Posterior cingulate gyrus (tissue), 11 donors: Measurements from ENCODE around the gene BCAS1.
"Not testable (repeated sequence)": the region's sequence is repeated elsewhere in the genome, so short reads cannot be mapped to it uniquely, and the experiment has no call there.

Experiments used
- DNase-seq, 10 donors: peaks; one replicate each; pipeline versions ENCODE4 v3.0.0 to v3.0.0-alpha.2; 2020 to 2021; ENCODE audit warnings: mixed read lengths in 3 of 10
- intact Hi-C: fragments of 100-400 bp; cut with DNase I; formaldehyde crosslinking; loops from one replicate; pipeline ENCODE4 v1.15.1; 2023

Gene BCAS1

GRCh38 chr20:54025251-54025771 is 45.1 kb downstream of the BCAS1 start:
- intact Hi-C loops, result loop anchor here (10.0 kb wide), 1 partner anchor 81 kb away; no protein-coding TSS in a partner anchor
- DNase-seq, result no peak

GRCh38 chr20:54023406-54023805 is 47.0 kb downstream of the BCAS1 start:
- intact Hi-C loops, result loop anchor here (10.0 kb wide), 1 partner anchor 79 kb away; no protein-coding TSS in a partner anchor
- no peak for DNase-seq

- intact Hi-C loops, result loop anchor here (10.0 kb wide), 1 partner anchor 77 kb away; no protein-coding TSS in a partner anchor
- no peak for DNase-seq
Observed at GRCh38 chr20:54021446-54022235, 48.8 kb downstream of the BCAS1 start.

- no peak for DNase-seq
- intact Hi-C loops, result loop anchor here (10.0 kb wide), 1 partner anchor 76 kb away; no protein-coding TSS in a partner anchor
Observed at GRCh38 chr20:54020868-54021267, 49.5 kb downstream of the BCAS1 start.

- DNase-seq, result no peak
- intact Hi-C loops, result loop anchor here (10.0 kb wide), 1 partner anchor 76 kb away; no protein-coding TSS in a partner anchor
Observed at GRCh38 chr20:54020348-54020747, 50.0 kb downstream of the BCAS1 start.

- no peak for DNase-seq
- intact Hi-C loops, result no loop called here
Observed at GRCh38 chr20:54019585-54019984, 50.8 kb downstream of the BCAS1 start.

- intact Hi-C loops, result no loop called here
Observed at GRCh38 chr20:54019127-54019526, 51.3 kb downstream of the BCAS1 start.

GRCh38 chr20:54017846-54018245 is 52.5 kb downstream of the BCAS1 start:
- intact Hi-C loops, result no loop called here
- DNase-seq, result no peak

More at GRCh38 chr20:54019127-54019526, 51.3 kb downstream of the BCAS1 start:
- DNase-seq, result no peak

- intact Hi-C loops, result no loop called here
- no peak for DNase-seq
Observed at GRCh38 chr20:54015496-54015895, 54.9 kb downstream of the BCAS1 start.

- intact Hi-C loops, result no loop called here
- DNase-seq, result no peak
Observed at GRCh38 chr20:54014293-54014926, 56.0 kb downstream of the BCAS1 start.

- DNase-seq, result no peak
- intact Hi-C loops, result no loop called here
Observed at GRCh38 chr20:54013471-54013870, 56.9 kb downstream of the BCAS1 start.

- no peak for DNase-seq
- intact Hi-C loops, result no loop called here
Observed at GRCh38 chr20:54011346-54011745, 59.0 kb downstream of the BCAS1 start.

- DNase-seq, intact Hi-C loops: not testable (repeated sequence)
Observed at GRCh38 chr20:54006216-54006615, 64.2 kb downstream of the BCAS1 start.

GRCh38 chr20:54005524-54005923 is 64.9 kb downstream of the BCAS1 start:
- intact Hi-C loops, result no loop called here
- DNase-seq, result no peak

- no peak for DNase-seq
- intact Hi-C loops, result no loop called here
Observed at GRCh38 chr20:54004445-54004844, 65.9 kb downstream of the BCAS1 start.

- DNase-seq, result no peak
- intact Hi-C loops, result no loop called here
Observed at GRCh38 chr20:54002741-54003140, 67.7 kb downstream of the BCAS1 start.

- DNase-seq, result no peak
- intact Hi-C loops, result no loop called here
Observed at GRCh38 chr20:54002056-54002575, 68.3 kb downstream of the BCAS1 start.

GRCh38 chr20:54000914-54001313 is 69.5 kb downstream of the BCAS1 start:
- DNase-seq, result no peak
- intact Hi-C loops, result no loop called here

GRCh38 chr20:54000262-54000661 is 70.1 kb downstream of the BCAS1 start:
- no peak for DNase-seq
- intact Hi-C loops, result no loop called here

GRCh38 chr20:53999077-53999476 is 71.3 kb downstream of the BCAS1 start:
- DNase-seq, result no peak
- intact Hi-C loops, result no loop called here
